Fibroblast of lung (primary cell): ENCODE results near the gene CYP11A1.

Experiments used
- CTCF ChIP-seq, 2 donors: IDR thresholded peaks in 1 of 2; conservative IDR thresholded peaks in 1 of 2; 1 replicate in 1 of 2; 2 replicates in 1 of 2; pipeline ENCODE4 v1.5.1; 2011 to 2012; ENCODE audit warnings: low read length in 2 of 2, control low read depth in 1 of 2, inconsistent platforms in 1 of 2, low read depth in 1 of 2, mild to moderate bottlenecking in 1 of 2
- EZH2 ChIP-seq: IDR thresholded peaks from 2 replicates; pipeline ENCODE4 v1.5.1; 2012; ENCODE audit warnings: low read length, control low read depth, mild to moderate bottlenecking; ENCODE audit errors: missing control alignments

GRCh38 chr15:74343127-74343796, 24.2 kb downstream of the CYP11A1 start:
- TF ChIP-seq CTCF (conservative IDR thresholded peaks at IDR 0.05 in 1 of 2, IDR thresholded peaks at IDR 0.05 in 1 of 2; ENCODE audit: low read depth in 1 of 2, low read length in 2 of 2) (no peak), EZH2 (no peak)
